ENCODE measurements around the gene ATF6.
"Not testable (repeated sequence)": the region's sequence is repeated elsewhere in the genome, so short reads cannot be mapped to it uniquely, and the experiment has no call there.

GRCh38 chr1:161769673-161770045, 3.5 kb downstream of the ATF6 start:
- TF ChIP-seq CTCF (conservative IDR thresholded peaks at IDR 0.05); ZFX (IDR thresholded peaks at IDR 0.05): not testable (repeated sequence)

Data from C4-2B (cell line).